Endodermal cell (in vitro differentiated cells): ENCODE measurements around the gene CYBB. TPM values are rescaled to one million over a fixed set of nuclear protein-coding genes. Genes with fewer than 3 reads are reported as not detected.

ENCODE experiments used
- DNase-seq: peaks from one replicate; pipeline ENCODE4 v3.0.0-alpha.2; 2017
- H3K27ac ChIP-seq: 2 replicates; pipeline ENCODE4 v1.5.1; 2013; ENCODE audit warnings: mild to moderate bottlenecking, low read depth, low read length, moderate library complexity
- H3K27me3 ChIP-seq: 2 replicates; pipeline ENCODE4 v1.6.1; 2013; ENCODE audit warnings: mild to moderate bottlenecking, low read length, moderate library complexity; ENCODE audit not compliant: insufficient read depth, control insufficient read depth, poor library complexity, severe bottlenecking
- H3K36me3 ChIP-seq: 2 replicates; pipeline ENCODE4 v1.7.0; 2013; ENCODE audit warnings: mild to moderate bottlenecking, low read length, moderate library complexity; ENCODE audit not compliant: control insufficient read depth, insufficient read depth
- H3K4me1 ChIP-seq: one replicate; pipeline ENCODE4 v1.7.0; 2013; ENCODE audit warnings: low read length; ENCODE audit not compliant: control insufficient read depth, insufficient read depth
- H3K4me3 ChIP-seq: 2 replicates; pipeline ENCODE4 v1.5.1; 2013; ENCODE audit warnings: mild to moderate bottlenecking, low read length, moderate library complexity
- H3K9ac ChIP-seq: 2 replicates; pipeline ENCODE4 v1.6.1; 2013; ENCODE audit warnings: mild to moderate bottlenecking, low read length, moderate library complexity; ENCODE audit not compliant: poor library complexity, severe bottlenecking; ENCODE audit errors: extremely low read depth
- H3K9me3 ChIP-seq: 2 replicates; pipeline ENCODE4 v1.6.1; 2013; ENCODE audit warnings: mild to moderate bottlenecking, low read length, moderate library complexity; ENCODE audit not compliant: control insufficient read depth
- H3K27ac Mint-ChIP-seq: 2 replicates; pipeline ENCODE4 v1.8.0; 2020; ENCODE audit warnings: mixed read lengths
- H3K27me3 Mint-ChIP-seq: 2 replicates; pipeline ENCODE4 v1.8.0; 2021; ENCODE audit warnings: mild to moderate bottlenecking, mixed read lengths; ENCODE audit not compliant: insufficient read depth
- H3K36me3 Mint-ChIP-seq: 2 replicates; pipeline ENCODE4 v1.8.0; 2020; ENCODE audit warnings: low read depth, mixed read lengths
- H3K4me1 Mint-ChIP-seq: 2 replicates; pipeline ENCODE4 v1.8.0; 2020; ENCODE audit warnings: mixed read lengths
- H3K4me3 Mint-ChIP-seq: 2 replicates; pipeline ENCODE4 v1.8.0; 2020; ENCODE audit warnings: mild to moderate bottlenecking, moderate library complexity, mixed read lengths
- H3K9me3 Mint-ChIP-seq: 2 replicates; pipeline ENCODE4 v1.8.0; 2020; ENCODE audit warnings: mild to moderate bottlenecking, mixed read lengths
- WGBS, 2 experiments: methylation state at CpG; one replicate each; pipeline versions ENCODE4 v1.1.5 to v1.1.7; 2013; ENCODE audit warnings: missing lambda C conversion rate in 2 of 2, mixed read lengths in 1 of 2; ENCODE audit not compliant: insufficient coverage in 1 of 2, insufficient read length in 1 of 2; 5-methylcytosine and 5-hydroxymethylcytosine counted together
- total RNA-seq, 2 donors: library from RNA; stranded (reverse); fragmentation: NEBNext Ultra II Directional in 1 of 2; extraction: Animal tissue kit (Norgen Biotek cat#: 25700) in 1 of 2; gene quantifications; 2 replicates in 1 of 2; 3 replicates in 1 of 2; pipeline ENCODE4 v1.2.1, GENCODE V29; 2021
- TF ChIP-seq, protein P1 (sequence below): fragments of 200-600 bp; sonication (generic); conservative IDR thresholded peaks from 2 replicates; pipeline ENCODE4 v1.5.0; 2021; ENCODE audit warnings: antibody characterized with exemption, mild to moderate bottlenecking

The CYBB gene
- total RNA-seq, 2 donors from 2014 or later: not detected

DNA sequence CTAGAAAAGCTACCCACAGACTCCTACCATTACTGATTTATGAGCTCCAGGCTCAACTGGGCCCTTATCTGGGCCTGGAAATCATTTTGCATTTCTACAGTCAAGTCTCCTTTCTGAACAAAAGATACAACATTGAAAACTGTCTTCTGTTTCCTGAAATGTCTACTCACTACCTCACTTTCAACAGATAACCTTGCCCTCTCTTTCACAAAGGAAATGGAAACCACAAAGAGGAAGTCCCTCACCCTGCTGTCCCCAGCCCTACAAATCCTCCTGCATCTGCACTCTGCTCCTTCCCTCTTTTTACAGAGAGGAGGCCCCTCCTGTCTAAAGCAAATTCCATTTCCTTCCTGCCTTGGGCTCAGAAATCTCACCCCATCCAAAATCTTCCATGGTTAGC is 24.8 kb upstream of the CYBB start:
- H3K4me1 Mint-ChIP-seq: no peaks in the 10 kb centered on the region

DNA sequence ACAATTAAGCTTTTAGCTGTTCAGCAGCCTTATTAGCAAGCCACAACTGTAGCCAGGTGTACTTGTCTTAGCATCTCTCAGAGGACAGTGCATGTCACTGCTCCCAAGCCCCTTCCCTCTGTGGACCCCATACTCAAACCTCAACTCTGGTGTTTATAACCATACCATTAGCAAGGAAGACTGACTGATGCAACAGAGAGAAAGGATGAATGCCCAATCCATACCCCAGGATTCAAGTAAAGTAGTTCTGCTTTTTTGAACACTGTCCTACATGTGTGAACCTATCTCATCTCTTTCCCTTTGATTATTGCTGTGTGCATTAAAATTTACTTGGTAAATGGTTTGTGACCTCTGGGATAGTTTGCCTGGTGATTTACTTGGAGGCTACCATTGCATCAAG is 22.8 kb upstream of the CYBB start:
- Mint-ChIP-seq H3K36me3 (no peaks in the 10 kb centered on the region), H3K9me3 (peaks cover 26% of the 10 kb centered on the region), H3K4me1 (no peaks in the 10 kb centered on the region), H3K27me3 (no peaks in the 10 kb centered on the region), H3K4me3 (no peak overlapping the region), H3K27ac (no peak overlapping the region)
- TF ChIP-seq, protein P1, sequence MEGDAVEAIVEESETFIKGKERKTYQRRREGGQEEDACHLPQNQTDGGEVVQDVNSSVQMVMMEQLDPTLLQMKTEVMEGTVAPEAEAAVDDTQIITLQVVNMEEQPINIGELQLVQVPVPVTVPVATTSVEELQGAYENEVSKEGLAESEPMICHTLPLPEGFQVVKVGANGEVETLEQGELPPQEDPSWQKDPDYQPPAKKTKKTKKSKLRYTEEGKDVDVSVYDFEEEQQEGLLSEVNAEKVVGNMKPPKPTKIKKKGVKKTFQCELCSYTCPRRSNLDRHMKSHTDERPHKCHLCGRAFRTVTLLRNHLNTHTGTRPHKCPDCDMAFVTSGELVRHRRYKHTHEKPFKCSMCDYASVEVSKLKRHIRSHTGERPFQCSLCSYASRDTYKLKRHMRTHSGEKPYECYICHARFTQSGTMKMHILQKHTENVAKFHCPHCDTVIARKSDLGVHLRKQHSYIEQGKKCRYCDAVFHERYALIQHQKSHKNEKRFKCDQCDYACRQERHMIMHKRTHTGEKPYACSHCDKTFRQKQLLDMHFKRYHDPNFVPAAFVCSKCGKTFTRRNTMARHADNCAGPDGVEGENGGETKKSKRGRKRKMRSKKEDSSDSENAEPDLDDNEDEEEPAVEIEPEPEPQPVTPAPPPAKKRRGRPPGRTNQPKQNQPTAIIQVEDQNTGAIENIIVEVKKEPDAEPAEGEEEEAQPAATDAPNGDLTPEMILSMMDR: no peak
- no peak overlapping the region for H3K27ac ChIP-seq
- no peaks in the 10 kb centered on the region for H3K36me3 ChIP-seq
- no peak overlapping the region for H3K4me3 ChIP-seq
- H3K27me3 ChIP-seq: no peaks in the 10 kb centered on the region
- DNase-seq: no peak
- H3K9me3 ChIP-seq: no peaks in the 10 kb centered on the region
- no peaks in the 10 kb centered on the region for H3K4me1 ChIP-seq
- no peak overlapping the region for H3K9ac ChIP-seq

More for the DNA sequence above, 24.8 kb upstream of the CYBB start:
- H3K9me3 ChIP-seq: no peaks in the 10 kb centered on the region
- no peaks in the 10 kb centered on the region for H3K4me1 ChIP-seq
- no peaks in the 10 kb centered on the region for H3K27me3 ChIP-seq
- H3K36me3 ChIP-seq: no peaks in the 10 kb centered on the region
- no peak for DNase-seq
- TF ChIP-seq, protein P1: no peak
- Mint-ChIP-seq H3K27ac (no peak overlapping the region), H3K27me3 (no peaks in the 10 kb centered on the region), H3K4me3 (no peak overlapping the region), H3K9me3 (peaks cover 20% of the 10 kb centered on the region), H3K36me3 (no peaks in the 10 kb centered on the region)
- H3K4me3 ChIP-seq: no peak overlapping the region
- no peak overlapping the region for H3K9ac ChIP-seq
- H3K27ac ChIP-seq: no peak overlapping the region

DNA sequence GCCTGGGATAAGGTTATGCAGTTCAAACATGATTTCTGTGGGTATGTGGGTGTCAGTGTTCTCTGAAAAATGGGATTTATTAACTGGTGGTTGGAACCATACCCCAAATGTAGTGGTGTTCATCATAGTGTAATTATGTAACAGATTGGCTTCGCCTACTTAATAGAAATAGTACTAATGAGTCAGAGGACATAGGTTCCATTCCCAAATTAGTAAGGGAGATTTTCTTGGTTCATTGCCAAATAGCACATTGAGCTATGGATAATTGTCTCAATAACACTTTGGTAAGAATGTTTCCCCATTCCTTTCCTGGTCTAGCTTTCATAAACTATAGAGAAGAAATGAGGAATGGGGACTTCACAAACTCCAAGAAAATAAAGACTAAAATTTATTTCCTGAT is 20.5 kb upstream of the CYBB start:
- Mint-ChIP-seq H3K27me3 (no peaks in the 10 kb centered on the region), H3K36me3 (no peaks in the 10 kb centered on the region), H3K9me3 (peaks cover 21% of the 10 kb centered on the region), H3K27ac (no peak overlapping the region), H3K4me3 (no peak overlapping the region), H3K4me1 (peaks cover 6% of the 10 kb centered on the region)
- no peak for DNase-seq
- Histone ChIP-seq H3K27ac (no peak overlapping the region), H3K9me3 (no peaks in the 10 kb centered on the region), H3K4me3 (no peak overlapping the region), H3K27me3 (no peaks in the 10 kb centered on the region), H3K4me1 (no peaks in the 10 kb centered on the region), H3K9ac (no peak overlapping the region), H3K36me3 (no peaks in the 10 kb centered on the region)
- TF ChIP-seq, protein P1: no peak
- 100% methylated on average over 1 of the region's 1 CpG for WGBS, 2 experiments
